HEK293T (cell line): ENCODE measurements around the gene ANXA2.

Experiments used
- CTCF ChIA-PET: fragments of 350-600 bp; formaldehyde crosslinking; extraction: SDS; loops from one replicate; lab custom pipeline; 2021; ENCODE audit warnings: antibody characterized with exemption, inconsistent platforms; lab: Yijun Ruan, JAX
- POLR2A ChIA-PET: fragments of 350-600 bp; formaldehyde crosslinking; extraction: SDS; loops from one replicate; lab custom pipeline; 2020; ENCODE audit warnings: antibody characterized with exemption, inconsistent platforms; lab: Yijun Ruan, JAX
- DNase-seq: peaks from one replicate; pipeline ENCODE4 v3.0.0; 2012; ENCODE audit warnings: mixed read lengths; ENCODE audit errors: extremely low spot score
- ARNT ChIP-seq: fragments of 450-650 bp; IDR thresholded peaks from 2 replicates; pipeline ENCODE4 v1.6.1; 2017; ENCODE audit warnings: mild to moderate bottlenecking
- BHLHE40 ChIP-seq: fragments of 450-650 bp; IDR thresholded peaks from 2 replicates; pipeline ENCODE4 v1.6.1; 2016; ENCODE audit warnings: mild to moderate bottlenecking, moderate library complexity, borderline replicate concordance
- CTBP1 ChIP-seq: fragments of 450-650 bp; IDR thresholded peaks from 2 replicates; pipeline ENCODE4 v1.6.1; 2016; ENCODE audit warnings: borderline replicate concordance
- ELF4 ChIP-seq: fragments of 450-650 bp; IDR thresholded peaks from 2 replicates; pipeline ENCODE4 v1.6.1; 2017; ENCODE audit warnings: antibody characterized with exemption
- FOXA1 ChIP-seq: fragments of 450-650 bp; IDR thresholded peaks from 2 replicates; pipeline ENCODE4 v1.6.1; 2016; ENCODE audit warnings: mild to moderate bottlenecking
- FOXK2 ChIP-seq: fragments of 450-650 bp; IDR thresholded peaks from 2 replicates; pipeline ENCODE4 v1.6.1; 2016; ENCODE audit warnings: mild to moderate bottlenecking
- FOXM1 ChIP-seq: fragments of 450-650 bp; IDR thresholded peaks from 2 replicates; pipeline ENCODE4 v1.6.1; 2017; ENCODE audit warnings: mild to moderate bottlenecking, borderline replicate concordance
- HDGF ChIP-seq: fragments of 450-650 bp; IDR thresholded peaks from 2 replicates; pipeline ENCODE4 v1.6.1; 2017; ENCODE audit warnings: antibody characterized with exemption, borderline replicate concordance
- L3MBTL2 ChIP-seq: fragments of 450-650 bp; conservative IDR thresholded peaks from 2 replicates; pipeline ENCODE4 v1.6.1; 2016; ENCODE audit warnings: mild to moderate bottlenecking
- LEF1 ChIP-seq: fragments of 450-650 bp; IDR thresholded peaks from 2 replicates; pipeline ENCODE4 v1.6.1; 2017; ENCODE audit warnings: mild to moderate bottlenecking, borderline replicate concordance
- NFRKB ChIP-seq: fragments of 450-650 bp; IDR thresholded peaks from 2 replicates; pipeline ENCODE4 v1.6.1; 2016; ENCODE audit warnings: mild to moderate bottlenecking, moderate library complexity
- SP1 ChIP-seq: fragments of 450-650 bp; IDR thresholded peaks from 2 replicates; pipeline ENCODE4 v1.6.1; 2017
- SUZ12 ChIP-seq: fragments of 450-650 bp; IDR thresholded peaks from 2 replicates; pipeline ENCODE4 v1.6.1; 2016; ENCODE audit warnings: mild to moderate bottlenecking
- TARDBP ChIP-seq: fragments of 450-650 bp; IDR thresholded peaks from 2 replicates; pipeline ENCODE4 v1.6.1; 2016
- ZNF384 ChIP-seq: fragments of 450-650 bp; IDR thresholded peaks from 2 replicates; pipeline ENCODE4 v1.6.1; 2016
- TF ChIP-seq, protein P1 (sequence below): fragments of 450-650 bp; IDR thresholded peaks from 2 replicates; pipeline ENCODE4 v1.6.1; 2016

ANXA2 gene

DNA sequence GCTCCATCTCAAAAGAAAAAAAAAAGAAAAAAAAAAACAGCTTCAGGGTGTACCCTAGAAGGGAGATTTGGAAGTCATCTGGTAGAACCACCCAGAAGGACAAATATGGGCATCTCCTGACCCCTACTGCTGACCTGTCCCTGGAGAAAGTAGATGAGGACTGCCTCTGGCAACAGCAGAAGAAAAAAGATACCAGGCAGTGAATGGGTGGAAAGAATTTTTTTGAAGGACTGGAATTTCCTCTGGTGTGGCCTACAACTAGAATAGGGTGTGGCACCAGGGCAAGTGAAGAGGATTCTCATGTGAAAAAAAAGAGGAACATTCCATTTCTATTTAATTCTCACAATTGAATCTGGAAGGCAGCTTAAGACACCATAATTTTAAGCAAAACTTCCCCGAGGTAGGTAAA is 3.1 kb downstream of the ANXA2 start:
- CTCF ChIA-PET: interaction anchor here (0.8 kb wide), 1 partner anchor 35 kb away, joined by 4 read pairs; no protein-coding TSS in a partner anchor
- POLR2A ChIA-PET: no interaction called here
- no peak for DNase-seq
- TF ChIP-seq FOXA1: no peak
- TF ChIP-seq, protein P1, sequence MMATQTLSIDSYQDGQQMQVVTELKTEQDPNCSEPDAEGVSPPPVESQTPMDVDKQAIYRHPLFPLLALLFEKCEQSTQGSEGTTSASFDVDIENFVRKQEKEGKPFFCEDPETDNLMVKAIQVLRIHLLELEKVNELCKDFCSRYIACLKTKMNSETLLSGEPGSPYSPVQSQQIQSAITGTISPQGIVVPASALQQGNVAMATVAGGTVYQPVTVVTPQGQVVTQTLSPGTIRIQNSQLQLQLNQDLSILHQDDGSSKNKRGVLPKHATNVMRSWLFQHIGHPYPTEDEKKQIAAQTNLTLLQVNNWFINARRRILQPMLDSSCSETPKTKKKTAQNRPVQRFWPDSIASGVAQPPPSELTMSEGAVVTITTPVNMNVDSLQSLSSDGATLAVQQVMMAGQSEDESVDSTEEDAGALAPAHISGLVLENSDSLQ: no peak
- no peak for TF ChIP-seq ARNT
- TF ChIP-seq LEF1: no peak
- no peak for TF ChIP-seq BHLHE40
- no peak for TF ChIP-seq FOXM1
- no peak for TF ChIP-seq L3MBTL2
- no peak for TF ChIP-seq HDGF
- TF ChIP-seq TARDBP: no peak
- no peak for TF ChIP-seq ZNF384
- TF ChIP-seq SP1: no peak
- no peak for TF ChIP-seq NFRKB
- no peak for TF ChIP-seq FOXK2
- TF ChIP-seq CTBP1: no peak

DNA sequence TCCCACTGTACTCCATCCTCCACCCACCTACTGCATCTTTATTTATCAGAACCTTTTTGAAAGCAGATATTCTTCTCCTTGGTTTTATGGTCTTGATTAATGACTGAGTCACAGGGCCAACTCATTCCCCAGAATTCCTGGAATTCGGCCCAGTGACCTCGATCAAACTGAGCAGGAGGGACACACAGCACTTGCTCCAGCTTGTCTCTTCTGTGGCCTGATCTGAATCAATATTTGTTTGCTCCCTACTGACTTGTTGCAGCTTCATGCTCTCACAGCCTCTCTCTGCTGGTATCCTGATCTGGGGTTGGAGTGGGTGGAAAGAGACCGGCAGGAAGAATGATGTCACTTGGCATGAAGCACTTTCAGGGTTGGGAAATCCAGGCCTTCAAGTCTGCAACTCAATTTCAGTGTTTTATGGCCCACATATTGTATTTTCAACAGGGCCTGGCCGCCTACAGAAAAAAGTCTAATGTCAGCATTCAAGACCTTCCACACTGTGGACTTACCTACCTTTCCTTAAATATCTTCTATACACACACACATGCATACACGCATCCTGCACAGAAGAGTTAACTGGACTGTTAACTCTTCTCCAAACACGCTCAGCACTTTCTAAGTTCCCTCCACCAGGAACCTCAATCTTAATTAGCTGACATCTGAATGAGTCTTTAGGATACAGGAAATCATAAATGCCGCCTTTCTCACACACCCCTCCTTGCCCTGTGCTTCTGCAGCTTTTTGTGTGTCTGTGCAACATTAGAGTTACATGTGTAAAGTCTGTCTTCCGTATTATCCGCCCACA is 4.6 kb downstream of the ANXA2 start:
- ChIA-PET CTCF (no interaction called here), POLR2A (no interaction called here)
- no peak for TF ChIP-seq L3MBTL2
- TF ChIP-seq, protein P1: peak; percentile 30
- no peak for TF ChIP-seq BHLHE40
- TF ChIP-seq FOXK2: no peak
- TF ChIP-seq LEF1: no peak
- peak; percentile 35 for DNase-seq

DNA sequence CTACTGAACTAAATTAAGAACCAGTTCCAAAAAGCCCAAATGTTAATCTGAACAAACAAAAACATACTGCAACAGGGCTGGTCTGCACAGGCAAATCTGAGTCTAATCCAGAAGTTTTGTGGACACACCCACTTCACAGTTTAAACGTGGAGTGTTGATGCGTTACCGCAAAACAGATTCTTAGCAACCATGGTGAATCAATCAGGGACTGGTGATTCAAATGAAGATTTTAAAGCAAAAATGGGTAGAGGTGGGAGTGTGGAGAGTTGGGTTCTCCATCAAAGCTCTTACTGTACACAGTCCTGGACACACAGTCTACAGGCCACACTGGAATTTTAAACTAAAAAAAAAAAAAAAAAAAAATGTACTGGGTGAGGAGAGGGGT is 5.2 kb downstream of the ANXA2 start:
- TF ChIP-seq NFRKB (no peak), L3MBTL2 (no peak), ELF4 (no peak), FOXA1 (no peak), HDGF (no peak), BHLHE40 (no peak), LEF1 (no peak), TARDBP (no peak), CTBP1 (no peak), FOXK2 (no peak), ARNT (no peak), SUZ12 (no peak), FOXM1 (no peak), ZNF384 (no peak), SP1 (no peak)
- TF ChIP-seq, protein P1: no peak
- ChIA-PET CTCF (no interaction called here), POLR2A (no interaction called here)
- no peak for DNase-seq

DNA sequence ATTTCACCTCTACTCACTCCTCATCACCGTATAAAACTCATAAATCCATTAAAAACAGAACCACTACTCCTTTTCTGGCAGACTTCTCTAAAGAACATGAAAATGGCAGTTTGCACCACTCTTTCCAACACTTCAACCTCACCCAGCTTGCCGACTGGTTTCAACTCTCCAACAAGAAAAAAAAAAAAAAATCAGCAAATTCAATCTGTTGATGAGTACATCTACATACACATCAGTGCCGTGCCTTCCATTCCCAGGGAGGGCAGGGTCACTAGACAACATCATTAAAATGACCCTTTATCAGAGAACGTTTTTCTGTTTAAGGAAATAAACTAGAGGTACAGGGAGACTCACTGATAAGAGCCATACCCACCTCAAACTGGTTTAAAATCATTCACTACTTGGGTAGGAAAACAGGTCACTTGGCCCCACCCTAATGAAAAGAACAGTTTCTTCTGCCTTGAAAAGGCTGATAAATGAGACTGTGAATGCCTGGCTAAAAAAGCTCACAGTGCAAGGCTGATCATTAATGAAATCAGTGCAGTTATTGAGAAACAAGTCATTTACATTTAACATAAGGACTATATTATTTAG is 6.0 kb downstream of the ANXA2 start:
- DNase-seq: no peak
- POLR2A ChIA-PET: no interaction called here

DNA sequence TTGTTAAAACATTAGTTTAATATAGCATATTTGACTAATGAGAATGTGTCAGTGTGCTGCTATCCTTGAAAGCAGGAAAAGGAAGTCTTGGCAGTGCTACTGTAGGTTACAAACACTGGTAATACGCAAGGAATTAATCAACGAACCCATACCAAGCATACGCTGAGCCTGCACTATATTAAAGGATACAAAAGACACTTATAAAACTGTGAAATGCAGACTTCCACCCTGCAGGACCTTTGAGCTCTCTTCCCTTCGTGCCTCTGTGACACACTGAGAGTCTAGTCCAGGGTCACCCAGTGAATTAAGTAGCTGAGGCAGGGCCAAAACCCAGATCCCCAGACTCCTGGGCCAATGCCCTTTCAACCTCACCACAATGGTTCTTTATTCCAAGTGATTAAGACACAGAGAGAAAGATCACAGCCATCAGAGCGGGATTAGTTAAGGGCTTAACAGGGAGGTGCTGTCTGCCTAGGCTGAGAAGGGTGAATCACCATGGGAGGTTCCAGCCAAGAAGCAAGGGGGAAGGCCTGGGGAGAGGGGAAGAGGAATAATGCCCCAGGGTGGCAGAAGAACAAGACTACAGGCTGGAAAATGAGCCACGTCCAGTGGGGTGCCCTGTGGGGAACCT is 6.8 kb downstream of the ANXA2 start:
- TF ChIP-seq FOXA1 (no peak), FOXK2 (no peak), BHLHE40 (no peak), FOXM1 (no peak), LEF1 (no peak), SUZ12 (no peak), ZNF384 (no peak), HDGF (no peak), ARNT (no peak), L3MBTL2 (no peak), SP1 (no peak), ELF4 (no peak), CTBP1 (no peak), NFRKB (no peak), TARDBP (no peak)
- TF ChIP-seq, protein P1: no peak
- DNase-seq: no peak
- POLR2A ChIA-PET: no interaction called here
- CTCF ChIA-PET: interaction anchor here (1.0 kb wide), 1 partner anchor 9 kb away, joined by 3 read pairs; no protein-coding TSS in a partner anchor

More for the DNA sequence above, 6.0 kb downstream of the ANXA2 start:
- CTCF ChIA-PET: interaction anchor here (1.0 kb wide), 1 partner anchor 10 kb away, joined by 3 read pairs; no protein-coding TSS in a partner anchor
- TF ChIP-seq, protein P1: no peak
- no peak for TF ChIP-seq ZNF384
- no peak for TF ChIP-seq SP1
- TF ChIP-seq NFRKB: no peak
- no peak for TF ChIP-seq ELF4
- TF ChIP-seq FOXA1: no peak
